HL-60/S4 (cell line): ENCODE results near the gene TRIM33.
"Not testable (repeated sequence)": the region's sequence is repeated elsewhere in the genome, so short reads cannot be mapped to it uniquely, and the experiment has no call there.

Experiments
- in situ Hi-C: fragments of 300-500 bp; cut with MboI; formaldehyde crosslinking; loops from 2 replicates; pipeline ENCODE4 v1.14.3; 2022; ENCODE audit warnings: low sequenced_read_pairs

Gene TRIM33

GRCh38 chr1:114512595-114513280 lies 1.7 kb upstream of the TRIM33 start:
- in situ Hi-C loops = no loop called here

- in situ Hi-C loops = no loop called here
These were observed 550 bp downstream of the TRIM33 start for GRCh38 chr1:114510274-114511031.

GRCh38 chr1:114509596-114510273 lies 1.3 kb downstream of the TRIM33 start:
- in situ Hi-C loops = no loop called here

- in situ Hi-C loops = no loop called here
These were observed 2.6 kb downstream of the TRIM33 start for GRCh38 chr1:114508386-114508898.

GRCh38 chr1:114507513-114507912 lies 3.5 kb downstream of the TRIM33 start:
- in situ Hi-C loops = no loop called here

GRCh38 chr1:114505148-114505561 lies 5.8 kb downstream of the TRIM33 start:
- in situ Hi-C loops = no loop called here

GRCh38 chr1:114503916-114504422 lies 7.0 kb downstream of the TRIM33 start:
- in situ Hi-C loops = no loop called here

- in situ Hi-C loops = no loop called here
These were observed 8.9 kb downstream of the TRIM33 start for GRCh38 chr1:114502080-114502479.

- in situ Hi-C loops = no loop called here
These were observed 11.5 kb downstream of the TRIM33 start for GRCh38 chr1:114499478-114499877.

- in situ Hi-C loops = no loop called here
These were observed 14.9 kb downstream of the TRIM33 start for GRCh38 chr1:114496089-114496488.

GRCh38 chr1:114495486-114495885 lies 15.5 kb downstream of the TRIM33 start:
- in situ Hi-C loops = no loop called here

GRCh38 chr1:114492978-114493377 lies 18.0 kb downstream of the TRIM33 start:
- in situ Hi-C loops = no loop called here

- in situ Hi-C loops = no loop called here
These were observed 20.7 kb downstream of the TRIM33 start for GRCh38 chr1:114490274-114490693.

- in situ Hi-C loops = no loop called here
These were observed 22.3 kb downstream of the TRIM33 start for GRCh38 chr1:114488739-114489138.

GRCh38 chr1:114485286-114485685 lies 25.7 kb downstream of the TRIM33 start:
- in situ Hi-C loops = no loop called here

GRCh38 chr1:114482585-114482984 lies 28.4 kb downstream of the TRIM33 start:
- in situ Hi-C loops = no loop called here

GRCh38 chr1:114479636-114480035 lies 31.4 kb downstream of the TRIM33 start:
- in situ Hi-C loops = not testable (repeated sequence)

- in situ Hi-C loops = no loop called here
These were observed 31.9 kb downstream of the TRIM33 start for GRCh38 chr1:114479134-114479533.

GRCh38 chr1:114473796-114474195 lies 37.2 kb downstream of the TRIM33 start:
- in situ Hi-C loops = no loop called here

GRCh38 chr1:114472408-114472807 lies 38.6 kb downstream of the TRIM33 start:
- in situ Hi-C loops = no loop called here

- in situ Hi-C loops = no loop called here
These were observed 40.3 kb downstream of the TRIM33 start for GRCh38 chr1:114470681-114471080.
